Parathyroid adenoma (tissue), 2 donors: Measurements from ENCODE around the gene LDAF1.

Experiments
- H2AFZ ChIP-seq: fragments of 300-600 bp; sonication (generic); one replicate; pipeline ENCODE4 v1.7.0; 2017; ENCODE audit warnings: antibody characterized with exemption, mild to moderate bottlenecking
- H3K27ac ChIP-seq: fragments of 300-600 bp; sonication (generic); one replicate; pipeline ENCODE4 v1.7.0; 2017
- H3K27me3 ChIP-seq: fragments of 300-600 bp; sonication (generic); one replicate; pipeline ENCODE4 v1.7.0; 2017; ENCODE audit warnings: low read length; ENCODE audit not compliant: control insufficient read depth, insufficient read depth
- H3K36me3 ChIP-seq: fragments of 300-600 bp; sonication (generic); one replicate; pipeline ENCODE4 v1.7.0; 2017; ENCODE audit warnings: low read length; ENCODE audit not compliant: control insufficient read depth, insufficient read depth
- H3K4me1 ChIP-seq: fragments of 300-600 bp; sonication (generic); one replicate; pipeline ENCODE4 v1.7.0; 2017; ENCODE audit warnings: control low read depth
- H3K4me2 ChIP-seq: fragments of 300-600 bp; sonication (generic); one replicate; pipeline ENCODE4 v1.7.0; 2017; ENCODE audit warnings: low read length
- H3K4me3 ChIP-seq: fragments of 300-600 bp; sonication (generic); one replicate; pipeline ENCODE4 v1.7.0; 2017; ENCODE audit warnings: low read depth, low read length
- H3K79me2 ChIP-seq: fragments of 300-600 bp; sonication (generic); one replicate; pipeline ENCODE4 v1.7.0; 2017; ENCODE audit warnings: control low read depth
- H3K9ac ChIP-seq: fragments of 300-600 bp; sonication (generic); one replicate; pipeline ENCODE4 v1.7.0; 2017; ENCODE audit warnings: mild to moderate bottlenecking
- H3K9me3 ChIP-seq: fragments of 300-600 bp; sonication (generic); one replicate; pipeline ENCODE4 v1.7.0; 2017; ENCODE audit warnings: low read length; ENCODE audit not compliant: control insufficient read depth
- TF ChIP-seq, protein P1 (sequence below): fragments of 300-600 bp; sonication (generic); IDR thresholded peaks from one replicate; pipeline ENCODE4 v1.7.0; 2017; ENCODE audit warnings: antibody characterized with exemption, mild to moderate bottlenecking
- donor health status: primary hyperparathyroidism.

LDAF1 gene

DNA sequence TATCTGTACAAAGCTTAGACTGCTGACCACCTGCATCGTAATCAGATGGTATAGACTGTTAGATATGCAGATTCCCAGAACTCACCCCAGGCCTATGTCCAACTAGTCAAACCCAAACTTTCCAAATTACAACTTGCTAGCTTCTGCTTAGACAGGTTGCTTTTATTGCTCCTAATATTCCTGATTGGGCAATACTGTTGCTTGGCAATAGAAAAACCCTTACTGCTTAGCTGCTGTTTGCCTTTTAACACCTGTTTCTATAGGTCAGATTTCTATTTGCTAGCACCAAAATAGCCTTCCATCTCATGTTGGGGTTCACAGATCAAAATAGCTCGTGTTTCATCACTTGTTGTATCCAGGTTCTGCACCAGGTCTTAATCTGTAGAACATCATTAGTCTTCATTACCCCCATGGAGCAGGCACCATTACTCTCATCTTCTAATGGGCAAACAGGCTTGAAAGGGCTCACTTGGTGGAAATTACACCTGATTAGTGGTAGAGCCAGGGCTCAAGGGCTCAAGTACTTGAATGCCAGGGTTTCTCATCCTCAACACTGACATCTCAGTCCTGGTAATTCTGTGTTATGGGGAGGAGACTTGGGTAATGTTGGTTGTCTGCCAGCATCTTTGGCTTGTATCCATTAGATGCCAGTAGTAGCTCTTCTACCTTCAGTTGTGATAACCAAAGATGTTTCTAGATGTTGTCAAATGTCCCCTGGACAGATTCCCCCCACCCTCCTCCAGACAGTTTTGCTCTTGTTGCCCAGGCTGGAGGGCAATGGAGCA is 50.2 kb downstream of the LDAF1 start:
- Histone ChIP-seq H3K4me3 (no peak overlapping the region), H3K27me3 (no peaks in the 10 kb centered on the region), H2AFZ (no peak overlapping the region), H3K9ac (no peak overlapping the region), H3K79me2 (no peaks in the 10 kb centered on the region), H3K27ac (no peak overlapping the region), H3K4me2 (no peak overlapping the region), H3K4me1 (no peaks in the 10 kb centered on the region), H3K36me3 (no peaks in the 10 kb centered on the region), H3K9me3 (no peaks in the 10 kb centered on the region)
- TF ChIP-seq, protein P1, sequence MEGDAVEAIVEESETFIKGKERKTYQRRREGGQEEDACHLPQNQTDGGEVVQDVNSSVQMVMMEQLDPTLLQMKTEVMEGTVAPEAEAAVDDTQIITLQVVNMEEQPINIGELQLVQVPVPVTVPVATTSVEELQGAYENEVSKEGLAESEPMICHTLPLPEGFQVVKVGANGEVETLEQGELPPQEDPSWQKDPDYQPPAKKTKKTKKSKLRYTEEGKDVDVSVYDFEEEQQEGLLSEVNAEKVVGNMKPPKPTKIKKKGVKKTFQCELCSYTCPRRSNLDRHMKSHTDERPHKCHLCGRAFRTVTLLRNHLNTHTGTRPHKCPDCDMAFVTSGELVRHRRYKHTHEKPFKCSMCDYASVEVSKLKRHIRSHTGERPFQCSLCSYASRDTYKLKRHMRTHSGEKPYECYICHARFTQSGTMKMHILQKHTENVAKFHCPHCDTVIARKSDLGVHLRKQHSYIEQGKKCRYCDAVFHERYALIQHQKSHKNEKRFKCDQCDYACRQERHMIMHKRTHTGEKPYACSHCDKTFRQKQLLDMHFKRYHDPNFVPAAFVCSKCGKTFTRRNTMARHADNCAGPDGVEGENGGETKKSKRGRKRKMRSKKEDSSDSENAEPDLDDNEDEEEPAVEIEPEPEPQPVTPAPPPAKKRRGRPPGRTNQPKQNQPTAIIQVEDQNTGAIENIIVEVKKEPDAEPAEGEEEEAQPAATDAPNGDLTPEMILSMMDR: no peak

DNA sequence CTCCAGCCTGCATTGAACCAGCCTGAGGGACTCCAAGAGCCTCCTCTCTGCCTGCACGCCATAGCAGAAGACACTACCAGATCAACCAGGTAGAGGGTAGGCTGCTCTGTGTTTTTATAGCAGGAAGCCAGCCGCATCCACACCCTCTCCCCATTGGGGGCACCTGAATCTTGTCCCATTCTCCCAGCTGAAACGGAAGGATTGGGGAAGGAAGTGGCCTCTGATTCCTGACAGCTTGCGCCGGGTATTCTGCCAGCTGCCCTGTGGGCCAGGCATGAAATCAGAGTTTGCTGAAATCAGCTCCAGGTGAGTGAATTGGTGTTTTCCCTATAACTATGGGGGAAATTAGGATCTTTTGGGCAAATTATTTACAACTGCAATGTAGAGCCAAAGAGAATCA is 53.0 kb downstream of the LDAF1 start, which contains the start of gene ZP2:
Gene ZP2, minus strand, starts transcription at position 89 of the 400 bp plus-strand sequence. Its CDS starts 27 bp downstream, at position 62.
- TF ChIP-seq, protein P1: no peak

DNA sequence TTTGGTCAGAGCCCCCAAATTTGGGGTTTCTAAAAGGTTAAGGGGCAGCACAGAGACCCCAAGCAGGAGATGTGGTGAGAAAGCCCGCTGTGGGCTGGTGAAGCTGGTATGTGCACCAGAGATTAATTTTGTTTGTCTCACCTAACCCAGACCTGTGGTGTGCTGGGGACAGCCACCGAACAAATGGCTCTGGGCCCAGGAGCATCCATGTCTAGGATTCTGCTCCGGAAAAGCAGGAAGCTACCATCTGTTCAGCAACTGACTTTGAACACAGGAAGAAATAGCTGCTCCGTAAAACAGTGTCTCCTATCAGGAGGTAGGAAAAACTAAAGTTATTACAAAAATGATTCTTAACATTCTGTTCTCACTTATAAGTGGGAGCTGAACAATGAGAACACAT is 55.6 kb downstream of the LDAF1 start:
- no peak overlapping the region for H3K27ac ChIP-seq
- TF ChIP-seq, protein P1: no peak
- H3K36me3 ChIP-seq: no peaks in the 10 kb centered on the region
- H2AFZ ChIP-seq: no peak overlapping the region
- H3K4me2 ChIP-seq: no peak overlapping the region
- no peak overlapping the region for H3K9ac ChIP-seq
- H3K9me3 ChIP-seq: no peaks in the 10 kb centered on the region
- H3K4me3 ChIP-seq: no peak overlapping the region
- no peaks in the 10 kb centered on the region for H3K4me1 ChIP-seq
- no peaks in the 10 kb centered on the region for H3K27me3 ChIP-seq
- H3K79me2 ChIP-seq: no peaks in the 10 kb centered on the region

More for the DNA sequence above, 53.0 kb downstream of the LDAF1 start, which contains the start of gene ZP2:
- no peaks in the 10 kb centered on the region for H3K9me3 ChIP-seq
- no peak within 1 kb of the TSS for H3K4me3 ChIP-seq
- no peaks in the 10 kb centered on the region for H3K79me2 ChIP-seq
- H3K9ac ChIP-seq: no peak within 1 kb of the TSS
- no peak within 1 kb of the TSS for H3K4me2 ChIP-seq
- H3K27me3 ChIP-seq: no peaks in the 10 kb centered on the region
- no peak within 1 kb of the TSS for H2AFZ ChIP-seq
- no peak within 1 kb of the TSS for H3K27ac ChIP-seq
- H3K4me1 ChIP-seq: no peaks in the 10 kb centered on the region
- H3K36me3 ChIP-seq: no peaks in the 10 kb centered on the region

DNA sequence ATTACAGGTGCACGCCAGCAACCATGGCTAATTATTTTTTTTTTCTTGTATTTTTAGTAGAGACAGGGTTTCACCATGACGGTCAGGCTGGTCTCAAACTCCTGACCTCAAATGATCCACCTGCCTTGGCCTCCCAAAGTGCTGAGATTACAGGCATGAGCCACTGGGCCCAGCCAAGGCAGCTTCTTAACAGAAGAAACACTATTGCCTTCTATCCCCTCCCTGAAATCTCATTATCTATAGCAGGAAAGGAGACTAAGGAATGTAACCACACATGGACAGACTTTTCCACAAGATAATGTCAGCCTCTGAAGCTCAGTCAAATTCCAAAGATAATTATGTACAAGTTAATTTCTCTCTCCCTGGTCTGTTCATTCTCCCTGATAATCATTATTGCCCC is 58.6 kb downstream of the LDAF1 start:
- no peak overlapping the region for H2AFZ ChIP-seq

More for the DNA sequence above, 58.6 kb downstream of the LDAF1 start:
- Histone ChIP-seq H3K27me3 (no peaks in the 10 kb centered on the region), H3K4me3 (no peak overlapping the region), H3K79me2 (no peaks in the 10 kb centered on the region), H3K27ac (no peak overlapping the region), H3K4me2 (no peak overlapping the region), H3K4me1 (no peaks in the 10 kb centered on the region), H3K9me3 (no peaks in the 10 kb centered on the region), H3K36me3 (no peaks in the 10 kb centered on the region), H3K9ac (no peak overlapping the region)
- TF ChIP-seq, protein P1: no peak
